ENCODE measurements around the gene ANTXRL.

ANTXRL gene

DNA sequence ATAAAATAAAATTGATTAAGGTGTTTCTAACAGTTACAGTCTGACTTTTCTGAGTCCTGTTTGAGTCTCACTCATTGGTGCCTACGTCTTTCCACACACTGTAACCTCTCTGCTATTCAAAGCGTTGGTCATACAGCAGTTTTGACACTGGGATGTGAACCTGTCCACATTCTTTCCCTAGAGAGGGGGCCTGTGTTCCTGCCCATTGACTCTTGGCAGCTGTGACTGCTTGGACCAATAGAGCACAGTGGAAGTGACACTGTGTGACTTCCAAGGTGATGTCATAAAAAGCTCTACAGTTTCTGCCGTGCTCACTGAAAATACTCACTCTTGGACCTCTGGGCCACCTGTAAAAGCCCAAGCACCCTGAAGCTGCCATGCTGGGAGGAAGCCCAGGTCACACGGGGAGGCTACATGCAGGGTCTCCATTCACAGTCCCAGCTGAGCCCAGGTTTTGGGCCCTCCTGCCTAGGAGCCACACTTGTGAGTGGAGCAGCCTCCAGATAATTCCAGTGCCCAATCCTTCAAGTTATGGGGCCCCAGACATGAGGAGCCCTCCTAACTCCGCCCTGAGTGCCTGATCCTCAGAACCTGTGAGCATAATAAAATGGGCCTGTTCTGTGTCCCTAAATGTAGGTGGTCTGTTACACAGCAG lies 704 bp upstream of the ANTXRL start:
- no peak for TF ChIP-seq CEBPB (IDR thresholded peaks at IDR 0.05)
- no peak for TF ChIP-seq TCF12 (IDR thresholded peaks at IDR 0.05; ENCODE audit: low read depth)
- TF ChIP-seq EP300 (IDR thresholded peaks at IDR 0.05; ENCODE audit: borderline replicate concordance) = no peak
- TF ChIP-seq FOXM1 (IDR thresholded peaks at IDR 0.05; ENCODE audit: borderline replicate concordance, low read depth) = no peak
- TF ChIP-seq ZBTB7A (IDR thresholded peaks at IDR 0.05; ENCODE audit: low read depth) = no peak
- TF ChIP-seq, protein P1, sequence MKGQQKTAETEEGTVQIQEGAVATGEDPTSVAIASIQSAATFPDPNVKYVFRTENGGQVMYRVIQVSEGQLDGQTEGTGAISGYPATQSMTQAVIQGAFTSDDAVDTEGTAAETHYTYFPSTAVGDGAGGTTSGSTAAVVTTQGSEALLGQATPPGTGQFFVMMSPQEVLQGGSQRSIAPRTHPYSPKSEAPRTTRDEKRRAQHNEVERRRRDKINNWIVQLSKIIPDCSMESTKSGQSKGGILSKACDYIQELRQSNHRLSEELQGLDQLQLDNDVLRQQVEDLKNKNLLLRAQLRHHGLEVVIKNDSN (IDR thresholded peaks at IDR 0.05) = no peak
- TF ChIP-seq, protein P2, sequence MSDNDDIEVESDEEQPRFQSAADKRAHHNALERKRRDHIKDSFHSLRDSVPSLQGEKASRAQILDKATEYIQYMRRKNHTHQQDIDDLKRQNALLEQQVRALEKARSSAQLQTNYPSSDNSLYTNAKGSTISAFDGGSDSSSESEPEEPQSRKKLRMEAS (IDR thresholded peaks at IDR 0.05) = no peak
- no peak for TF ChIP-seq NFIC (IDR thresholded peaks at IDR 0.05)
- no peak for TF ChIP-seq TAF1 (IDR thresholded peaks at IDR 0.05; ENCODE audit: low read depth)
- TF ChIP-seq CREB1 (IDR thresholded peaks at IDR 0.05; ENCODE audit: low read depth) = no peak
- TF ChIP-seq, protein P3, sequence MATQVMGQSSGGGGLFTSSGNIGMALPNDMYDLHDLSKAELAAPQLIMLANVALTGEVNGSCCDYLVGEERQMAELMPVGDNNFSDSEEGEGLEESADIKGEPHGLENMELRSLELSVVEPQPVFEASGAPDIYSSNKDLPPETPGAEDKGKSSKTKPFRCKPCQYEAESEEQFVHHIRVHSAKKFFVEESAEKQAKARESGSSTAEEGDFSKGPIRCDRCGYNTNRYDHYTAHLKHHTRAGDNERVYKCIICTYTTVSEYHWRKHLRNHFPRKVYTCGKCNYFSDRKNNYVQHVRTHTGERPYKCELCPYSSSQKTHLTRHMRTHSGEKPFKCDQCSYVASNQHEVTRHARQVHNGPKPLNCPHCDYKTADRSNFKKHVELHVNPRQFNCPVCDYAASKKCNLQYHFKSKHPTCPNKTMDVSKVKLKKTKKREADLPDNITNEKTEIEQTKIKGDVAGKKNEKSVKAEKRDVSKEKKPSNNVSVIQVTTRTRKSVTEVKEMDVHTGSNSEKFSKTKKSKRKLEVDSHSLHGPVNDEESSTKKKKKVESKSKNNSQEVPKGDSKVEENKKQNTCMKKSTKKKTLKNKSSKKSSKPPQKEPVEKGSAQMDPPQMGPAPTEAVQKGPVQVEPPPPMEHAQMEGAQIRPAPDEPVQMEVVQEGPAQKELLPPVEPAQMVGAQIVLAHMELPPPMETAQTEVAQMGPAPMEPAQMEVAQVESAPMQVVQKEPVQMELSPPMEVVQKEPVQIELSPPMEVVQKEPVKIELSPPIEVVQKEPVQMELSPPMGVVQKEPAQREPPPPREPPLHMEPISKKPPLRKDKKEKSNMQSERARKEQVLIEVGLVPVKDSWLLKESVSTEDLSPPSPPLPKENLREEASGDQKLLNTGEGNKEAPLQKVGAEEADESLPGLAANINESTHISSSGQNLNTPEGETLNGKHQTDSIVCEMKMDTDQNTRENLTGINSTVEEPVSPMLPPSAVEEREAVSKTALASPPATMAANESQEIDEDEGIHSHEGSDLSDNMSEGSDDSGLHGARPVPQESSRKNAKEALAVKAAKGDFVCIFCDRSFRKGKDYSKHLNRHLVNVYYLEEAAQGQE (IDR thresholded peaks at IDR 0.05; ENCODE audit: low read depth) = no peak
- no peak for TF ChIP-seq TEAD4 (IDR thresholded peaks at IDR 0.05)
- no peak for TF ChIP-seq YY1 (IDR thresholded peaks at IDR 0.05; ENCODE audit: low read depth)
- no peak for TF ChIP-seq RAD21 (IDR thresholded peaks at IDR 0.05; ENCODE audit: low read depth)
- TF ChIP-seq EGR1 (IDR thresholded peaks at IDR 0.05) = no peak

DNA sequence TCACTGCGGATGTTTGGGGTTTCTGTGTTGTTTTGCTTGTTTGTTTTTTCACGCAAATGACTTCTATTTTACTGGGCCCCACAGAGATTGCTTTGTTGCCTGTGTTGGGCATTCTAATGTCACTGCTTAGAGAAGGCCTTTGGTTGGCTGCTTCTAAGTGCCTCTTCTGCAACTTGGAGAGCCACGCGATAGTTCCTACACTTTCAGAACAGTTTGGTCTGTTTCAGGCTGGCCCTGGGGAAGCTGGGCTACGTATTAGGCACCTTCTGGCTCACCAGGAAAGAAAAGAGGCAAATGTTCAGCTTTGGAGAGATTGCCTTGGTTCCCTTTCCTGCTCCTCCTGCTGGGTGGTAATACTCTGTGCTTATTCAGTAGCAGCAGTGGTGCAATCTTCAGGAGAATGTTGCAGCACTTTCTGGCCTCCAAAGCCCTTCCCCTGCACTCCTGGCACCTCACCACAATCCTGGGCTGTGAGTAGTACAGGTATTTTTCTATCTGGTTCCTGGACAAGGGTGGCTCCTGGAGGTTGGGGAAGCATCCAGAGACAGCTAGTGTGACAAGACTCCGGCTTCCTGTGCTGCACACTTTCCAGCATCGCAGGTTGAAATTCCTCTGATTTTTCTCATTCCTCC lies 1.2 kb downstream of the ANTXRL start:
- no peak for TF ChIP-seq ZBTB7A (IDR thresholded peaks at IDR 0.05; ENCODE audit: low read depth)
- TF ChIP-seq, protein P3 (IDR thresholded peaks at IDR 0.05; ENCODE audit: low read depth) = no peak
- TF ChIP-seq YY1 (IDR thresholded peaks at IDR 0.05; ENCODE audit: low read depth) = no peak
- no peak for TF ChIP-seq RAD21 (IDR thresholded peaks at IDR 0.05; ENCODE audit: low read depth)
- TF ChIP-seq CREB1 (IDR thresholded peaks at IDR 0.05; ENCODE audit: low read depth) = no peak
- TF ChIP-seq TCF12 (IDR thresholded peaks at IDR 0.05; ENCODE audit: low read depth) = no peak
- no peak for TF ChIP-seq CEBPB (IDR thresholded peaks at IDR 0.05)
- TF ChIP-seq NFIC (IDR thresholded peaks at IDR 0.05) = no peak
- no peak for TF ChIP-seq EGR1 (IDR thresholded peaks at IDR 0.05)

DNA sequence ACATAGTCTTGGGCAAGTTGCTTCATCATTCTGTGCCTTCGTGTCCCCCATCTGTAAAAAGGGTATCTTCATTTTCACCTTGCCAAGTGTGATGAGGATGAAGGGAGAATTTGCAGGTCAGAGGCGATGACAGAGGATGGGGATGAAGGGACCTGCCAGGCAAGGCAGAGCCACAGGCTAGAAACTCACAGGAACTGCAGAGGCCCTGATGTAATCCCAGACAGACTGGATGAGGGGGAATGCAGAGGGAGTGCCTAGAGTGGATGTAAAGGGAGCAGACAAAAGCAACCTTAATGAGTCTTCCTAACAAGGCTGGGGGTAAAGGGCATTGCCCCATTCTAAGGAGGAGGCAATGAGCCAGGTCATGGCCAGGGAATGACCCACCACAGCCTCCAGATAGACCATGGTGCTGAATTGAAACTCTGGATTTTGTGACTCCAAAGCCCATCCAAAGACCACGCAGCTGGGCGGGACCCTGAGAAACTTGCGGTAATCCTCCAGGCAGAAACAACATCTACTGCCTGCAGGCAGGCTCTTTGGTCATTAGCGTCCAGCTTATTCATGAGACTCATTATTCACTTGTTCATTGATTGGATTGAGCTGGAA lies 1.9 kb downstream of the ANTXRL start:
- no peak for TF ChIP-seq CREB1 (IDR thresholded peaks at IDR 0.05; ENCODE audit: low read depth)
- no peak for TF ChIP-seq TCF12 (IDR thresholded peaks at IDR 0.05; ENCODE audit: low read depth)
- TF ChIP-seq CEBPB (IDR thresholded peaks at IDR 0.05) = no peak
- TF ChIP-seq ZBTB7A (IDR thresholded peaks at IDR 0.05; ENCODE audit: low read depth) = no peak
- TF ChIP-seq, protein P1 (IDR thresholded peaks at IDR 0.05) = no peak
- TF ChIP-seq TEAD4 (IDR thresholded peaks at IDR 0.05) = no peak
- no peak for TF ChIP-seq EGR1 (IDR thresholded peaks at IDR 0.05)
- TF ChIP-seq NFIC (IDR thresholded peaks at IDR 0.05) = no peak
- TF ChIP-seq FOXM1 (IDR thresholded peaks at IDR 0.05; ENCODE audit: borderline replicate concordance, low read depth) = no peak
- no peak for TF ChIP-seq TAF1 (IDR thresholded peaks at IDR 0.05; ENCODE audit: low read depth)

DNA sequence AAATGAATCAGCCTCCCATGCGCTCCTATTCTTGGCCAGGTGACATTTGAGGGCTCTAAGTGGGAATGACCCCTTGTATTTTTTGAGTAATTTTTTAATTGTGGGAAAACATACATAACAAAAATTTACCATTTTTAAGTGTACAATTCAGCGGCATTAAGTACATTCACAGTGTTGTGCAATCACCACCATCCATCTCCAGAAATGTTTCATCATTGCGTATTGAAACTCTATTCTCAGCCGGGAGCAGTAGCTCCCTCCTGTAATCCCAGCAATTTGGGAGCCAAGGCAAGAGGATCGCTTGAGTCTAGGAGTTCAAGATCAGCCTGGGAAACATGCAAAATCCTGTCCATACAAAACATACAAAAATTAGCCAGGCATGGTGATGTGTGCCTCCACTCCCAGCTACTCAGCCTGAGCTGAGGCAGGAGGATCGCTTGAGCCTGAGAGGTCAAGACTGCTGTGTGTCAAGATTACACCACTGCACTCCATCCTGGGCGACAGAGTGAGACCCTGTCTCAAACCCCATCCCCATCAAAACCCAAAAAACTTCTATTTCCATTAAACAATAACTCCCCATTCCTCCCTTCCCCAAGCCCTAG lies 2.5 kb downstream of the ANTXRL start:
- TF ChIP-seq, protein P3 (IDR thresholded peaks at IDR 0.05; ENCODE audit: low read depth) = no peak
- TF ChIP-seq EGR1 (IDR thresholded peaks at IDR 0.05) = no peak
- no peak for TF ChIP-seq EP300 (IDR thresholded peaks at IDR 0.05; ENCODE audit: borderline replicate concordance)
- no peak for TF ChIP-seq RAD21 (IDR thresholded peaks at IDR 0.05; ENCODE audit: low read depth)
- no peak for TF ChIP-seq YY1 (IDR thresholded peaks at IDR 0.05; ENCODE audit: low read depth)
- TF ChIP-seq ZBTB7A (IDR thresholded peaks at IDR 0.05; ENCODE audit: low read depth) = no peak
- no peak for TF ChIP-seq FOXM1 (IDR thresholded peaks at IDR 0.05; ENCODE audit: borderline replicate concordance, low read depth)
- TF ChIP-seq NFIC (IDR thresholded peaks at IDR 0.05) = no peak
- TF ChIP-seq CEBPB (IDR thresholded peaks at IDR 0.05) = no peak
- TF ChIP-seq CREB1 (IDR thresholded peaks at IDR 0.05; ENCODE audit: low read depth) = no peak
- no peak for TF ChIP-seq TAF1 (IDR thresholded peaks at IDR 0.05; ENCODE audit: low read depth)
- no peak for TF ChIP-seq TCF12 (IDR thresholded peaks at IDR 0.05; ENCODE audit: low read depth)
- TF ChIP-seq TEAD4 (IDR thresholded peaks at IDR 0.05) = no peak
- TF ChIP-seq, protein P1 (IDR thresholded peaks at IDR 0.05) = no peak

Data from Ishikawa (cell line).